IMR-90 (cell line): ENCODE results near the gene PDILT. TPM values are rescaled to one million over a fixed set of nuclear protein-coding genes. Genes with fewer than 3 reads are reported as not detected.

Source experiments
- ATAC-seq: fragments of 200-7000 bp; cut with Tn5 transposase; 2 replicates; pipeline ENCODE4 v1.9.1; 2020; ENCODE audit warnings: low read depth, mild to moderate bottlenecking, moderate library complexity
- BruUV-seq: library from RNA; stranded (reverse); fragments of 400-500 nt; replicated peaks from 2 replicates; lab custom pipeline; 2021; lab: Mats Ljungman, UMichigan
- CTCF ChIA-PET: fragments of 300-600 bp; formaldehyde crosslinking; extraction: SDS; loops from one replicate; lab custom pipeline; 2021; ENCODE audit warnings: antibody characterized with exemption; lab: Yijun Ruan, JAX
- POLR2A ChIA-PET: fragments of 300-600 bp; sonication (Branson Sonifier 250); formaldehyde crosslinking; loops from one replicate; lab custom pipeline; 2022; ENCODE audit warnings: antibody characterized with exemption; ENCODE audit not compliant: unreplicated experiment; lab: Charles Lee
- DNase-seq: peaks from one replicate; pipeline ENCODE4 v3.0.0; 2013
- H2AFZ ChIP-seq: replicated peaks from 2 replicates; pipeline ENCODE3; 2013; ENCODE audit warnings: low read length, mild to moderate bottlenecking; ENCODE audit not compliant: poor library complexity
- H2AK5ac ChIP-seq: 2 replicates; pipeline ENCODE4 v1.6.1; 2013; ENCODE audit warnings: low read depth, low read length, inconsistent platforms
- H2AK9ac ChIP-seq: replicated peaks from 2 replicates; pipeline ENCODE3; 2013; ENCODE audit warnings: mild to moderate bottlenecking, low read depth, low read length, moderate library complexity; ENCODE audit not compliant: poor library complexity
- H2BK120ac ChIP-seq: 2 replicates; pipeline ENCODE4 v1.6.1; 2013; ENCODE audit warnings: low read depth, low read length, inconsistent platforms
- H2BK15ac ChIP-seq: 3 replicates; pipeline ENCODE4 v1.6.1; 2013; ENCODE audit warnings: low read depth, low read length, inconsistent platforms
- H2BK20ac ChIP-seq: 2 replicates; pipeline ENCODE4 v1.6.1; 2013; ENCODE audit warnings: low read depth, mild to moderate bottlenecking, inconsistent platforms, low read length, moderate library complexity
- H2BK5ac ChIP-seq: 2 replicates; pipeline ENCODE4 v1.6.1; 2013; ENCODE audit warnings: mild to moderate bottlenecking, low read depth, low read length, inconsistent platforms; ENCODE audit not compliant: poor library complexity, severe bottlenecking
- H3K14ac ChIP-seq: replicated peaks from 2 replicates; pipeline ENCODE4 v1.6.1; 2013; ENCODE audit warnings: low read depth, low read length, inconsistent platforms
- H3K18ac ChIP-seq: 2 replicates; pipeline ENCODE4 v1.6.1; 2013; ENCODE audit warnings: low read depth, low read length, control low read depth
- H3K23ac ChIP-seq: 2 replicates; pipeline ENCODE4 v1.6.1; 2013; ENCODE audit warnings: low read depth, low read length, inconsistent platforms
- H3K27ac ChIP-seq: 2 replicates; pipeline ENCODE4 v1.5.1; 2013; ENCODE audit warnings: mild to moderate bottlenecking, control low read depth, low read length; ENCODE audit not compliant: insufficient read depth
- H3K27me3 ChIP-seq: 2 replicates; pipeline ENCODE4 v1.6.1; 2013; ENCODE audit warnings: low read length; ENCODE audit not compliant: control insufficient read depth, insufficient read depth
- H3K36me3 ChIP-seq: 2 replicates; pipeline ENCODE4 v1.6.1; 2013; ENCODE audit warnings: low read length, mixed read lengths; ENCODE audit not compliant: control insufficient read depth, insufficient read depth
- H3K4ac ChIP-seq: 2 replicates; pipeline ENCODE4 v1.6.1; 2013; ENCODE audit warnings: low read depth, low read length, inconsistent platforms
- H3K4me1 ChIP-seq: 2 replicates; pipeline ENCODE4 v1.6.1; 2013; ENCODE audit warnings: low read length, mixed read lengths; ENCODE audit not compliant: control insufficient read depth, insufficient read depth
- H3K4me2 ChIP-seq: 2 replicates; pipeline ENCODE4 v1.6.1; 2013; ENCODE audit warnings: low read depth, mild to moderate bottlenecking, control low read depth, low read length, moderate library complexity
- H3K4me3 ChIP-seq: 2 replicates; pipeline ENCODE4 v1.5.1; 2013; ENCODE audit warnings: low read depth, mild to moderate bottlenecking, control low read depth, low read length, moderate library complexity; ENCODE audit not compliant: insufficient read depth
- H3K56ac ChIP-seq: 2 replicates; pipeline ENCODE4 v1.6.1; 2013; ENCODE audit warnings: low read length, inconsistent platforms; ENCODE audit not compliant: insufficient read depth; ENCODE audit errors: extremely low read depth
- H3K79me1 ChIP-seq, 2 experiments: 2 replicates each; pipeline ENCODE4 v1.6.1; 2013; ENCODE audit warnings: low read length in 2 of 2, inconsistent platforms in 1 of 2, low read depth in 1 of 2
- H3K9ac ChIP-seq: 2 replicates; pipeline ENCODE4 v1.6.1; 2013; ENCODE audit warnings: low read depth, low read length, control low read depth
- H3K9me1 ChIP-seq: 2 replicates; pipeline ENCODE4 v1.6.1; 2013; ENCODE audit warnings: low read length, inconsistent platforms; ENCODE audit not compliant: insufficient read depth
- H3K9me3 ChIP-seq: 2 replicates; pipeline ENCODE4 v1.6.1; 2013; ENCODE audit warnings: low read length; ENCODE audit not compliant: control insufficient read depth, insufficient read depth
- H4K20me1 ChIP-seq: 2 replicates; pipeline ENCODE4 v1.6.1; 2013; ENCODE audit warnings: low read length, inconsistent platforms; ENCODE audit not compliant: insufficient read depth
- H4K5ac ChIP-seq: 2 replicates; pipeline ENCODE4 v1.6.1; 2013; ENCODE audit warnings: mild to moderate bottlenecking, low read depth, low read length, control low read depth
- H4K8ac ChIP-seq, 2 experiments: 2 replicates each; pipeline ENCODE4 v1.6.1; 2013; ENCODE audit warnings: low read depth in 2 of 2, low read length in 2 of 2, control low read depth in 1 of 2, inconsistent platforms in 1 of 2
- H4K91ac ChIP-seq: 2 replicates; pipeline ENCODE4 v1.6.1; 2013; ENCODE audit warnings: low read depth, low read length, inconsistent platforms; ENCODE audit not compliant: insufficient read depth
- BHLHE40 ChIP-seq: fragments of 150-350 bp; IDR thresholded peaks from 2 replicates; pipeline ENCODE4 v1.6.1; 2016; ENCODE audit warnings: mild to moderate bottlenecking, low read depth, low read length
- CEBPB ChIP-seq: IDR thresholded peaks from 2 replicates; pipeline ENCODE4 v1.6.1; 2012; ENCODE audit warnings: low read depth, low read length, improper control_type of control experiment
- MAFK ChIP-seq: IDR thresholded peaks from 2 replicates; pipeline ENCODE4 v1.6.1; 2012; ENCODE audit warnings: low read depth, low read length, improper control_type of control experiment
- MAZ ChIP-seq: IDR thresholded peaks from 2 replicates; pipeline ENCODE4 v1.6.1; 2012; ENCODE audit warnings: low read depth, mild to moderate bottlenecking, low read length, improper control_type of control experiment, moderate library complexity, borderline replicate concordance
- NFE2L2 ChIP-seq: fragments of 150-350 bp; IDR thresholded peaks from 2 replicates; pipeline ENCODE4 v1.6.1; 2016; ENCODE audit warnings: low read depth, mild to moderate bottlenecking, low read length
- SMC3 ChIP-seq: fragments of 150-350 bp; IDR thresholded peaks from 2 replicates; pipeline ENCODE4 v1.6.1; 2016; ENCODE audit warnings: low read depth, mild to moderate bottlenecking, antibody characterized with exemption, low read length, moderate library complexity
- whole genome bisulfite sequencing, 2 experiments: methylation state at CpG; one replicate each; pipeline versions ENCODE4 v1.1.5 to v1.1.7; 2013; ENCODE audit warnings: missing lambda C conversion rate in 2 of 2; ENCODE audit not compliant: insufficient read length in 1 of 2; ENCODE audit errors: extremely low coverage in 2 of 2; 5-methylcytosine and 5-hydroxymethylcytosine counted together
- dilution Hi-C: fragments of 300-500 bp; cut with HindIII; formaldehyde crosslinking; loops from one replicate; pipeline ENCODE4 v1.14.3; 2018; ENCODE audit warnings: low sequenced_read_pairs; ENCODE audit not compliant: unreplicated experiment
- in situ Hi-C: fragments of 300-500 bp; cut with MboI; formaldehyde crosslinking; loops from 3 replicates; pipeline ENCODE4 v1.14.3; 2019; ENCODE audit warnings: low sequenced_read_pairs, inconsistent platforms, mixed read lengths
- intact Hi-C: fragments of 100-400 bp; cut with micrococcal nuclease; formaldehyde crosslinking; loops from 2 replicates; pipeline ENCODE4 v1.10.0; 2022
- polyA plus RNA-seq, 3 experiments: library from polyadenylated mRNA; depleted of rRNA; stranded (reverse); fragments of >200 nt; gene quantifications; 2 replicates each; pipeline ENCODE4 v1.2.3, GENCODE V29; 2012; ENCODE audit warnings: low replicate concordance in 1 of 3
- total RNA-seq: library from RNA; depleted of rRNA; stranded (reverse); fragments of >200 nt; gene quantifications from 2 replicates; pipeline ENCODE4 v1.2.3, GENCODE V29; 2012
- TF ChIP-seq, protein P1 (sequence below): fragments of 150-350 bp; IDR thresholded peaks from 2 replicates; pipeline ENCODE4 v1.6.1; 2017; ENCODE audit warnings: mild to moderate bottlenecking, antibody characterized with exemption, low read length, low read depth

PDILT gene
- total and polyA plus RNA-seq, 2 of the 4 experiments (the other 2 are of a cell fraction), result not detected

DNA sequence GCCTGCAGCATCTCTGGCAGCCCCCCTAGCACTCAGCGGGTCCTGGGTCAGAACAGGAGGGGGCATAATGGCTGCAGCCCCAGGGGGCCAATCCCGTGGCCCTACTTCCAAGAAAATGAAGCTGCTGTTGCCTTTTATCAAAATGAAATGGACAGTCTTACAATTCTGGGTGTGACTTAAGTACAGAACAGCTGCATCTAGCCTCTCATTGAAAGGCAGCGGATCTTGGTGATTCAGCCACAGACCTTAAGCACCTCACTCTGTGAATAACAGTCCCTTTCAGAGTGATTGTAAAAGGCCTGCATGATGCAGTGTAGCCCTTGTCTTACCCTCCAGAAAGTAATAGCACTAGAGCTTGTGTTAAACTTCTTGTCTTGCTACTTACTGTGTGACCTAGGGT, 40.5 kb downstream of the PDILT start:
- no peak for ATAC-seq
- BruUV-seq, result no TSS peak
- Histone ChIP-seq H3K18ac (no peak overlapping the region), H3K9me1 (no peaks in the 10 kb centered on the region), H2BK15ac (no peak overlapping the region), H2BK20ac (no peak overlapping the region), H3K4me2 (no peak overlapping the region), H3K9ac (no peak overlapping the region), H3K14ac (no peak overlapping the region), H3K4me3 (no peak overlapping the region), H3K27ac (no peak overlapping the region), H3K4ac (no peak overlapping the region), H4K8ac (no peak overlapping the region), H3K36me3 (no peaks in the 10 kb centered on the region), H3K23ac (no peak overlapping the region), H4K5ac (no peak overlapping the region), H2AK5ac (no peak overlapping the region), H3K9me3 (peaks cover 5% of the 10 kb centered on the region; the same call in 1 of the 2 replicates), H2BK5ac (no peak overlapping the region), H4K20me1 (no peaks in the 10 kb centered on the region), H3K79me1 (no peaks in the 10 kb centered on the region), H4K91ac (no peak overlapping the region), H3K56ac (no peak overlapping the region), H2BK120ac (no peak overlapping the region), H3K27me3 (no peaks in the 10 kb centered on the region), H3K4me1 (no peaks in the 10 kb centered on the region), H2AFZ (no peak overlapping the region), H2AK9ac (no peak overlapping the region)
- ChIA-PET POLR2A (no interaction called here), CTCF (no interaction called here)
- in situ Hi-C loops, result no loop called here
- dilution Hi-C loops, result no loop called here
- WGBS, 2 experiments, result no CpG with 5 or more reads among the region's 3 CpGs
- intact Hi-C loops, result no loop called here
- no peak for TF ChIP-seq BHLHE40
- no peak for TF ChIP-seq CEBPB
- TF ChIP-seq MAFK, result no peak
- TF ChIP-seq MAZ, result no peak
- no peak for TF ChIP-seq SMC3
- TF ChIP-seq, protein P1, sequence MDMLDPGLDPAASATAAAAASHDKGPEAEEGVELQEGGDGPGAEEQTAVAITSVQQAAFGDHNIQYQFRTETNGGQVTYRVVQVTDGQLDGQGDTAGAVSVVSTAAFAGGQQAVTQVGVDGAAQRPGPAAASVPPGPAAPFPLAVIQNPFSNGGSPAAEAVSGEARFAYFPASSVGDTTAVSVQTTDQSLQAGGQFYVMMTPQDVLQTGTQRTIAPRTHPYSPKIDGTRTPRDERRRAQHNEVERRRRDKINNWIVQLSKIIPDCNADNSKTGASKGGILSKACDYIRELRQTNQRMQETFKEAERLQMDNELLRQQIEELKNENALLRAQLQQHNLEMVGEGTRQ, result no peak
- no peak for TF ChIP-seq NFE2L2
- no peak for DNase-seq
